H1 (cell line): Measurements from ENCODE around the gene IRF4. TPM values are rescaled to one million over a fixed set of nuclear protein-coding genes. Genes with fewer than 3 reads are reported as not detected.

ENCODE experiments used
- CTCF ChIA-PET: fragments of 300-600 bp; sonication (Branson Sonifier 250); formaldehyde crosslinking; loops from one replicate; lab custom pipeline; 2021; ENCODE audit not compliant: partially characterized antibody; lab: Charles Lee
- POLR2A ChIA-PET: fragments of 300-600 bp; sonication (Branson Sonifier 250); formaldehyde crosslinking; loops from one replicate; lab custom pipeline; 2021; ENCODE audit warnings: inconsistent platforms; ENCODE audit not compliant: partially characterized antibody; lab: Charles Lee
- DNase-seq, 2 experiments: peaks; one replicate each; pipeline versions ENCODE4 v3.0.0 to v3.0.0-alpha.2; 2010 to 2022; ENCODE audit warnings: low spot score in 2 of 2, low read depth in 1 of 2, mixed read lengths in 1 of 2
- FAIRE-seq: peaks from 2 replicates; lab custom pipeline; 2011; peaks lifted over from hg19 to GRCh38; lab: Jason Lieb, UNC
- H2AFZ ChIP-seq: 2 replicates; pipeline ENCODE4 v1.8.1; 2012; ENCODE audit warnings: low read length, inconsistent platforms
- H2AK5ac ChIP-seq: 2 replicates; pipeline ENCODE4 v1.6.1; 2013; ENCODE audit warnings: low read depth, low read length
- H2BK120ac ChIP-seq: replicated peaks from 2 replicates; pipeline ENCODE3; 2013; ENCODE audit warnings: low read depth, low read length, inconsistent platforms
- H2BK12ac ChIP-seq: 2 replicates; pipeline ENCODE4 v1.6.1; 2013; ENCODE audit warnings: low read depth, low read length
- H2BK15ac ChIP-seq: 2 replicates; pipeline ENCODE4 v1.6.1; 2013; ENCODE audit warnings: low read length
- H2BK20ac ChIP-seq: 2 replicates; pipeline ENCODE4 v1.6.1; 2013; ENCODE audit warnings: low read length
- H2BK5ac ChIP-seq: 2 replicates; pipeline ENCODE4 v1.6.1; 2013; ENCODE audit warnings: low read depth, low read length
- H3K14ac ChIP-seq: 2 replicates; pipeline ENCODE4 v1.6.1; 2013; ENCODE audit warnings: inconsistent platforms; ENCODE audit not compliant: insufficient read length
- H3K18ac ChIP-seq: 2 replicates; pipeline ENCODE4 v1.6.1; 2013; ENCODE audit warnings: low read length; ENCODE audit errors: extremely low read depth
- H3K23ac ChIP-seq: 2 replicates; pipeline ENCODE4 v1.6.1; 2013; ENCODE audit warnings: inconsistent platforms; ENCODE audit not compliant: insufficient read length
- H3K23me2 ChIP-seq: 2 replicates; pipeline ENCODE4 v1.6.1; 2013; ENCODE audit warnings: low read depth, low read length
- H3K27ac ChIP-seq: 2 replicates; pipeline ENCODE4 v1.6.1; 2011; ENCODE audit warnings: low read depth, low read length, inconsistent platforms
- H3K27me3 ChIP-seq, 4 experiments: replicated peaks in 1 of 4; 1 replicate in 1 of 4; 2 replicates in 3 of 4; pipeline versions ENCODE4 v1.6.1 to v1.8.1; 2011 to 2013; ENCODE audit warnings: low read length in 3 of 4, mild to moderate bottlenecking in 3 of 4, inconsistent platforms in 2 of 4, mixed read lengths in 2 of 4, moderate library complexity in 1 of 4; ENCODE audit not compliant: control insufficient read depth in 3 of 4, insufficient read depth in 3 of 4; ENCODE audit errors: extremely low read depth in 1 of 4
- H3K36me3 ChIP-seq, 4 experiments: 2 replicates each; pipeline versions ENCODE4 v1.6.1 to v1.8.1; 2011 to 2013; ENCODE audit warnings: mild to moderate bottlenecking in 4 of 4, low read length in 3 of 4, moderate library complexity in 2 of 4, control low read depth in 1 of 4, inconsistent platforms in 1 of 4; ENCODE audit not compliant: insufficient read depth in 4 of 4, control insufficient read depth in 2 of 4
- H3K4ac ChIP-seq: replicated peaks from 2 replicates; pipeline ENCODE3; 2013; ENCODE audit warnings: low read length, low read depth, mixed read lengths, inconsistent platforms; ENCODE audit not compliant: insufficient read length
- H3K4me1 ChIP-seq, 4 experiments: replicated peaks in 1 of 4; 1 replicate in 1 of 4; 2 replicates in 3 of 4; pipeline versions ENCODE4 v1.6.1 to v1.8.1; 2011 to 2013; ENCODE audit warnings: low read length in 3 of 4, inconsistent platforms in 2 of 4, mixed read lengths in 1 of 4; ENCODE audit not compliant: insufficient read depth in 4 of 4, control insufficient read depth in 3 of 4
- H3K4me2 ChIP-seq, 2 experiments: 2 replicates each; pipeline versions ENCODE4 v1.6.1 to v1.8.1; 2011 to 2013; ENCODE audit warnings: low read depth in 2 of 2, low read length in 2 of 2, control low read depth in 1 of 2, inconsistent platforms in 1 of 2, mild to moderate bottlenecking in 1 of 2; ENCODE audit not compliant: insufficient read depth in 1 of 2
- H3K4me3 ChIP-seq, 4 experiments: fragments of 200-600, 300-600 bp in 1 of 4; sonication (generic), shearing (Covaris generic), sonication (Bioruptor Twin) in 1 of 4; 2 replicates each; pipeline versions ENCODE4 v1.5.1 to v1.8.1; 2011 to 2016; ENCODE audit warnings: low read length in 4 of 4, low read depth in 3 of 4, control low read depth in 2 of 4, inconsistent platforms in 2 of 4, mild to moderate bottlenecking in 2 of 4, mixed read lengths in 1 of 4, moderate library complexity in 1 of 4; ENCODE audit not compliant: insufficient read depth in 2 of 4; ENCODE audit errors: extremely low read depth in 1 of 4
- H3K56ac ChIP-seq: replicated peaks from 2 replicates; pipeline ENCODE3; 2013; ENCODE audit warnings: low read depth, mild to moderate bottlenecking, mixed read lengths, low read length, inconsistent platforms; ENCODE audit not compliant: insufficient read length
- H3K79me1 ChIP-seq: 2 replicates; pipeline ENCODE4 v1.6.1; 2013; ENCODE audit warnings: low read depth, low read length, control low read depth
- H3K79me2 ChIP-seq, 2 experiments: 2 replicates each; pipeline versions ENCODE4 v1.6.1 to v1.8.1; 2012 to 2013; ENCODE audit warnings: low read length in 2 of 2, mild to moderate bottlenecking in 2 of 2, inconsistent platforms in 1 of 2; ENCODE audit not compliant: insufficient read depth in 2 of 2, control insufficient read depth in 1 of 2
- H3K9ac ChIP-seq, 4 experiments: replicated peaks in 1 of 4; 1 replicate in 1 of 4; 2 replicates in 3 of 4; pipeline versions ENCODE4 v1.6.1 to v1.8.1; 2011 to 2013; ENCODE audit warnings: low read depth in 3 of 4, low read length in 3 of 4, control low read depth in 2 of 4, mild to moderate bottlenecking in 2 of 4, moderate library complexity in 2 of 4, inconsistent platforms in 1 of 4; ENCODE audit errors: extremely low read depth in 1 of 4
- H3K9me3 ChIP-seq, 2 experiments: 2 replicates each; pipeline versions ENCODE4 v1.6.1 to v1.8.1; 2012 to 2013; ENCODE audit warnings: mild to moderate bottlenecking in 2 of 2, moderate library complexity in 2 of 2, control low read depth in 1 of 2, inconsistent platforms in 1 of 2, low read depth in 1 of 2, low read length in 1 of 2, mixed read lengths in 1 of 2; ENCODE audit not compliant: insufficient read depth in 2 of 2
- H4K20me1 ChIP-seq, 2 experiments: replicated peaks in 1 of 2; 2 replicates each; pipeline versions ENCODE3 to v1.8.1; 2011 to 2013; ENCODE audit warnings: inconsistent platforms in 2 of 2, low read length in 2 of 2, mild to moderate bottlenecking in 1 of 2; ENCODE audit not compliant: insufficient read depth in 2 of 2, control insufficient read depth in 1 of 2
- H4K5ac ChIP-seq: 2 replicates; pipeline ENCODE4 v1.6.1; 2013; ENCODE audit warnings: low read length, low read depth, mixed read lengths, inconsistent platforms; ENCODE audit not compliant: insufficient read length
- H4K8ac ChIP-seq: 2 replicates; pipeline ENCODE4 v1.8.0; 2013; ENCODE audit warnings: mild to moderate bottlenecking, moderate library complexity, low read length, inconsistent platforms; ENCODE audit not compliant: insufficient read depth; ENCODE audit errors: extremely low read depth
- H4K91ac ChIP-seq: replicated peaks from 2 replicates; pipeline ENCODE3; 2013; ENCODE audit warnings: low read length, mixed read lengths, inconsistent platforms; ENCODE audit not compliant: insufficient read length
- CHD2 ChIP-seq: IDR thresholded peaks from 2 replicates; pipeline ENCODE4 v1.6.1; 2012; ENCODE audit warnings: low read length, improper control_type of control experiment
- EP300 ChIP-seq, 2 experiments: IDR thresholded peaks; 1 replicate in 1 of 2; 2 replicates in 1 of 2; pipeline ENCODE4 v1.6.1; 2011 to 2012; ENCODE audit warnings: low read depth in 2 of 2, low read length in 2 of 2, mild to moderate bottlenecking in 2 of 2, borderline replicate concordance in 1 of 2, inconsistent platforms in 1 of 2, moderate library complexity in 1 of 2
- FOSL1 ChIP-seq: IDR thresholded peaks from 2 replicates; pipeline ENCODE4 v1.6.1; 2011; ENCODE audit warnings: mild to moderate bottlenecking, low read depth, low read length, moderate library complexity; ENCODE audit not compliant: insufficient read depth
- NANOG ChIP-seq: IDR thresholded peaks from 2 replicates; pipeline ENCODE4 v1.6.1; 2011; ENCODE audit warnings: low read length, low read depth, mild to moderate bottlenecking, inconsistent platforms; ENCODE audit not compliant: insufficient read depth, poor library complexity, severe bottlenecking
- RBBP5 ChIP-seq: IDR thresholded peaks from 2 replicates; pipeline ENCODE4 v1.7.1; 2012; ENCODE audit warnings: low read depth, mild to moderate bottlenecking, inconsistent platforms, low read length, moderate library complexity, borderline replicate concordance
- RNF2 ChIP-seq: fragments of 200-900, 300-1000 bp; sonication (generic); IDR thresholded peaks from 2 replicates; pipeline ENCODE4 v1.7.1; 2016; ENCODE audit warnings: borderline replicate concordance, low read depth, mild to moderate bottlenecking, antibody characterized with exemption, low read length; ENCODE audit not compliant: poor library complexity, severe bottlenecking; ENCODE audit errors: missing control alignments
- SP1 ChIP-seq: IDR thresholded peaks from 2 replicates; pipeline ENCODE4 v1.6.1; 2011; ENCODE audit warnings: low read depth, low read length
- WGBS, 2 experiments: shearing (Covaris generic) in 1 of 2; methylation state at CpG; one replicate each; pipeline versions ENCODE4 v1.1.6 to v1.1.7; 2013 to 2015; ENCODE audit warnings: low lambda C conversion rate in 2 of 2, mixed read lengths in 2 of 2, inconsistent platforms in 1 of 2, low coverage in 1 of 2, missing lambda C conversion rate in 1 of 2; ENCODE audit not compliant: insufficient replicate concordance in 2 of 2, insufficient coverage in 1 of 2, insufficient read length in 1 of 2; ENCODE audit errors: extremely low coverage in 1 of 2, missing lambda C conversion rate in 1 of 2; 5-methylcytosine and 5-hydroxymethylcytosine counted together
- polyA plus RNA-seq, 7 experiments: library from polyadenylated mRNA; depleted of rRNA in 3 of 7; stranded (reverse) in 5 of 7; unstranded in 2 of 7; fragments of >200 nt in 5 of 7; fragments of 200-250 nt in 2 of 7; gene quantifications; 1 replicate in 5 of 7; 2 replicates in 1 of 7; 4 replicates in 1 of 7; pipeline versions ENCODE4 v1.2.1 to v1.2.3, GENCODE V29; 2011 to 2013; ENCODE audit warnings: missing spikeins in 2 of 7, mixed read lengths in 2 of 7
- total RNA-seq: library from RNA; stranded (reverse); fragmentation: NEBNext Ultra II Directional; extraction: Animal tissue kit (Norgen Biotek cat#: 25700); gene quantifications from 2 replicates; pipeline ENCODE4 v1.2.1, GENCODE V29; 2021
- TF ChIP-seq, protein P1 (sequence below): IDR thresholded peaks from 2 replicates; pipeline ENCODE4 v1.6.1; 2011; ENCODE audit warnings: low read length, improper control_type of control experiment
- TF ChIP-seq, protein P2 (sequence below): IDR thresholded peaks from 2 replicates; pipeline ENCODE4 v1.6.1; 2012; ENCODE audit warnings: inconsistent platforms

Gene IRF4
- total and polyA plus RNA-seq, 2 of the 8 experiments (the other 6 are each of a cell fraction or from before 2014, with no cell fraction given), result 0.77 to 2.1 TPM

DNA sequence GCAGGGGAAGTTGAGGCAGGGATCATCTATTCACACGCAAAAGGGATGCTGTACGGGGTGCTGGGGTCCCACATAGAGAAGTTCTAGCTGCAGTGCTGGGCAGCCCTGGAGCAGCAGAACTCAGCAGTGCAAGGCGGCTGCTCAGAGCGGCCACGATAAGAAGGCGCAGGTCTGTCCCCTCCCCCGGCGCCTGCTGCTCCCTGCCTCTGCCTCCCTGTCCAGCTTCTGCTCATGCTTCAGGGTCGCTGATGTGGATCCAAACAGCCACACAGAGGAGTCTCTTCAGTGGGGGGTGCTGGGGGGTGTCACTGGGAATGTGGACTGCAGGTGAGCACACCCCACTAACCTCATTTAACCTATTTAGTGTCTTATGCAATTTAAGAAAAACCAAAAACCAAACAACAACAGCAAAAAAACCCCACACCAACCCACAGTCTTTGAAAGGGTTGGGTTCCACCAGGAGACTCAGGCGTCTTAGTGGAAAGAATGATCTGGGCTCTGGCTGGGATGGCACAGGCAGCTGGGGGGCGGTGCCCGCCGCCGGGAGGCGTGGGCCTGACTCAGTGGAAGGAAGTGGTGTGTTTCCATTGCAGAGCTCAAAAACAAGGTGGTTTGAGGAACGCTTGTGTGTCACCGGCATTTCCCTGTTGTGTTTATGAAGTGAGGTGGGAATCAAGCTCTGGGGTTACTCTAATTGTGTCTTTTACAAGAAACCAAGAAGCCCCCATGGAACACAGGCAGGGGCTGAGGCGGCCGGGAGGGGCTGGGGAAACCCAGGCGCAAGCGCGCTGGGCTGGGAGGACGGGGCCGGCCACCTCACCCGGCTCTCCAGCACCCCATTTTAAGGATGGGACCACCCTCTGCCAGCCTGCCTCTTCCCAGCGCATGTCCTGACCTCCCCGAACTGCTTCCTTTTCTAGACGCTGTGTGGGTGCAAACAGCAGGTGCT is 55.1 kb downstream of the IRF4 start:
- peak in 1 of 2 experiments; percentile 41 for DNase-seq
- H3K4me3 ChIP-seq, result no peak overlapping the region
- POLR2A ChIA-PET, result no interaction called here
- no peak for TF ChIP-seq RBBP5
- TF ChIP-seq NANOG, result no peak
- TF ChIP-seq FOSL1, result no peak
- TF ChIP-seq SP1, result no peak
- no peak for TF ChIP-seq CHD2
- no peak for TF ChIP-seq RNF2
- TF ChIP-seq, protein P1, sequence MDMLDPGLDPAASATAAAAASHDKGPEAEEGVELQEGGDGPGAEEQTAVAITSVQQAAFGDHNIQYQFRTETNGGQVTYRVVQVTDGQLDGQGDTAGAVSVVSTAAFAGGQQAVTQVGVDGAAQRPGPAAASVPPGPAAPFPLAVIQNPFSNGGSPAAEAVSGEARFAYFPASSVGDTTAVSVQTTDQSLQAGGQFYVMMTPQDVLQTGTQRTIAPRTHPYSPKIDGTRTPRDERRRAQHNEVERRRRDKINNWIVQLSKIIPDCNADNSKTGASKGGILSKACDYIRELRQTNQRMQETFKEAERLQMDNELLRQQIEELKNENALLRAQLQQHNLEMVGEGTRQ, result no peak
- TF ChIP-seq EP300 (IDR thresholded peaks at IDR 0.05; ENCODE audit: borderline replicate concordance in 1 of 2, low read depth in 2 of 2, low read length in 2 of 2), result no peak
- TF ChIP-seq, protein P2, sequence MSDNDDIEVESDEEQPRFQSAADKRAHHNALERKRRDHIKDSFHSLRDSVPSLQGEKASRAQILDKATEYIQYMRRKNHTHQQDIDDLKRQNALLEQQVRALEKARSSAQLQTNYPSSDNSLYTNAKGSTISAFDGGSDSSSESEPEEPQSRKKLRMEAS, result no peak

More for the DNA sequence above, 55.1 kb downstream of the IRF4 start:
- no peak for FAIRE-seq
- Histone ChIP-seq H4K8ac (no peak overlapping the region; the same call in 1 of the 2 replicates), H3K4me2 (no peak overlapping the region), H2BK120ac (no peak overlapping the region), H3K9me3 (peaks cover 6 to 19% of the 10 kb centered on the region in 2 experiments; a peak in 3 of 4 replicates), H3K56ac (no peak overlapping the region), H3K18ac (no peak overlapping the region), H3K36me3 (no peaks in the 10 kb centered on the region; a peak in 1 of 8 replicates), H4K91ac (no peak overlapping the region), H2BK15ac (no peak overlapping the region), H3K4me1 (peaks cover 0 to 3% (median 0%) of the 10 kb centered on the region in 4 experiments; a peak in 1 of 7 replicates), H2BK5ac (no peak overlapping the region), H4K5ac (no peak overlapping the region), H2AK5ac (no peak overlapping the region), H3K27ac (no peak overlapping the region), H2BK20ac (no peak overlapping the region), H3K79me2 (no peaks in the 10 kb centered on the region), H3K14ac (no peak overlapping the region), H3K79me1 (no peaks in the 10 kb centered on the region), H2AFZ (no peak overlapping the region), H3K9ac (no peak overlapping the region), H2BK12ac (no peak overlapping the region), H4K20me1 (no peaks in the 10 kb centered on the region), H3K27me3 (no peaks in the 10 kb centered on the region), H3K23ac (no peak overlapping the region), H3K23me2 (no peaks in the 10 kb centered on the region), H3K4ac (no peak overlapping the region)
- WGBS, 2 experiments, result 92% methylated on average over 26 of the region's 28 CpGs; no CpG with 5 or more reads in 1 of the 2 experiments
- CTCF ChIA-PET, result interaction anchor here (1.1 to 1.7 kb wide), 2 partner anchors 26 to 38 kb away, joined by 4 to 7 read pairs; no protein-coding TSS in a partner anchor
